SIG-M5 (cell line): ENCODE data around the gene TPRN.

ENCODE experiments used
- DNase-seq: peaks from one replicate; lab custom pipeline; 2025; lab: John Stamatoyannopoulos, UW

TPRN gene

GRCh38 chr9:137206602-137207001 lies 6.1 kb upstream of the TPRN start:
- no peak for DNase-seq

GRCh38 chr9:137205126-137206069 lies 4.9 kb upstream of the TPRN start, which contains the start of the genes NDOR1 and TMEM203:
NDOR1 (plus strand) TSS chr9:137205700; CDS start chr9:137205778, 78 bp downstream.
TMEM203 (minus strand) TSS chr9:137205648; CDS start chr9:137205414, 234 bp downstream.
- peak; percentile 19 for DNase-seq

GRCh38 chr9:137204731-137205125 lies 4.2 kb upstream of the TPRN start:
- DNase-seq = no peak

GRCh38 chr9:137202966-137203365 lies 2.4 kb upstream of the TPRN start:
- no peak for DNase-seq

- no peak for DNase-seq
Measured at GRCh38 chr9:137201205-137201868, 796 bp upstream of the TPRN start.

GRCh38 chr9:137199411-137200121 lies 975 bp downstream of the TPRN start:
- no peak for DNase-seq

GRCh38 chr9:137198902-137199283 lies 1.6 kb downstream of the TPRN start:
- no peak for DNase-seq

GRCh38 chr9:137198051-137198901 lies 2.3 kb downstream of the TPRN start:
- no peak for DNase-seq

- no peak for DNase-seq
Measured at GRCh38 chr9:137195525-137196220, 4.9 kb downstream of the TPRN start.

- DNase-seq = no peak
Measured at GRCh38 chr9:137194909-137195308, 5.6 kb downstream of the TPRN start.

GRCh38 chr9:137194388-137194787 lies 6.2 kb downstream of the TPRN start:
- DNase-seq = no peak

- DNase-seq = no peak
Measured at GRCh38 chr9:137193771-137194170, 6.8 kb downstream of the TPRN start.

GRCh38 chr9:137192859-137193258 lies 7.7 kb downstream of the TPRN start:
- no peak for DNase-seq

GRCh38 chr9:137192448-137192780 lies 8.1 kb downstream of the TPRN start:
- no peak for DNase-seq

GRCh38 chr9:137191691-137192447 lies 8.7 kb downstream of the TPRN start:
- DNase-seq = no peak

GRCh38 chr9:137191245-137191644 lies 9.3 kb downstream of the TPRN start:
- DNase-seq = no peak

- no peak for DNase-seq
Measured at GRCh38 chr9:137190315-137190856, 10.2 kb downstream of the TPRN start.

- no peak for DNase-seq
Measured at GRCh38 chr9:137189297-137190295, 10.9 kb downstream of the TPRN start.
